Fibroblast of gingiva (primary cell): Measurements from ENCODE around the gene MTHFD1L.
A peak's percentile ranks its signal among the peaks of the same experiment; 100 is the strongest.
"Not testable (repeated sequence)": the region's sequence is repeated elsewhere in the genome, so short reads cannot be mapped to it uniquely, and the experiment has no call there.

Source experiments
- DNase-seq: peaks from one replicate; pipeline ENCODE4 v3.0.0-alpha.2; 2011; ENCODE audit warnings: low read depth

MTHFD1L gene

DNA sequence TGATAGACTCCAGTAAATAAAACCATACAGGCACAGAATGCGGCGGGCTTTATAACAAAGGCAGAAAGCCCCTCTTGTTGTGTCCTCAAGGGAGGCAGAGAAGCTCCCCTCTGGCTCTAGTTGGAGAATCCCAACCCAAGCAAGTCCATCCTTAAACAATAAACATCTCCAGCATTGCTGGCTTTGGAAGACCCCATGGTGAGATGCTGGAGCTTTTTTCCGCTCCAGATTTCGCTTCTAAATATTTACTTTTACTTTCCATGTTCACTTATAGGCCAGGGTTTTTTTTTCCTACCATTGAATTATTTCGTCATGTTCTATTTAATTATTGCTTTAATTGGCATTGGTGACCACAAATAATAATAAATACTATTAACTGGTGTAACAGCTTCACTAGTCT lies 176.2 kb downstream of the MTHFD1L start:
- DNase-seq = no peak

DNA sequence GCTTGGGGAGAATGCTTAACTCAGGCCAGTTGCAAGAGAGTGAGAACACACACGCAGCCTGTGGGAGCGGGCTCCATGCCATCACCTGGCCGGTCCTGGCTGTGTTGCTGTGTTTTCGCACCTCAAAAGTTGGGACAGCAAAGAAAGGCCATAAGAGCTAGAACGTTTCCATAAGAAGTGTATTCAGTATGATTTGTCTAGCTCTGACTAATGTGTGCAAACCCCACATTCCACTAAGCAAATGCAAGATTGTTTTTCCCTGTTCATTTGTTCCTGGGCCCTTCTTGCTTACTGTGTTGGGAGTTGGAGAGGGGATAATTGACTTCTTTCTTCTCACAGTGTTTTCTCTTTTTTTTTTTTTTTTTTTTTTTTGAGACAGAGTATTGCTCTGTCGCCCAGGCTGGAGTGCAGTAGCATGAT lies 177.4 kb downstream of the MTHFD1L start:
- DNase-seq = not testable (repeated sequence)

DNA sequence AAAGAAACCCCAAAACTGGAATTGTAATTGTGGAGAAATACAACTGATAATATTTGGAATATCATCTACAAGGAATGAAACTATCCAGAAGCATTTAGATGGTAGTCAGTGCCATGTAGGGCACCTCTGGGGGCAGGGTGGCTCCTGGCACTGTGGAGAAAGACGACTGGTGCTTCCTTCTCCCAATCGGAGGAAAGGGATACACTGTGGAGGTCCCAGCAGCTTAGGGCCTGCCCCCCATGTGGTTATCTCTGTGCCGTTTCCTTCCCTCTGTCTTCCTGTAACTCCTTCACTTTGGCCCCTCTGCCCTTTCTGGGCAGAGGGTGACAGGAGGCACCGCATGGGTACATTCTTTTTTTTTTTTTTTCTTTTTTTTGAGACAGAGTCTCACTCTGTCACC lies 178.4 kb downstream of the MTHFD1L start:
- DNase-seq = no peak

DNA sequence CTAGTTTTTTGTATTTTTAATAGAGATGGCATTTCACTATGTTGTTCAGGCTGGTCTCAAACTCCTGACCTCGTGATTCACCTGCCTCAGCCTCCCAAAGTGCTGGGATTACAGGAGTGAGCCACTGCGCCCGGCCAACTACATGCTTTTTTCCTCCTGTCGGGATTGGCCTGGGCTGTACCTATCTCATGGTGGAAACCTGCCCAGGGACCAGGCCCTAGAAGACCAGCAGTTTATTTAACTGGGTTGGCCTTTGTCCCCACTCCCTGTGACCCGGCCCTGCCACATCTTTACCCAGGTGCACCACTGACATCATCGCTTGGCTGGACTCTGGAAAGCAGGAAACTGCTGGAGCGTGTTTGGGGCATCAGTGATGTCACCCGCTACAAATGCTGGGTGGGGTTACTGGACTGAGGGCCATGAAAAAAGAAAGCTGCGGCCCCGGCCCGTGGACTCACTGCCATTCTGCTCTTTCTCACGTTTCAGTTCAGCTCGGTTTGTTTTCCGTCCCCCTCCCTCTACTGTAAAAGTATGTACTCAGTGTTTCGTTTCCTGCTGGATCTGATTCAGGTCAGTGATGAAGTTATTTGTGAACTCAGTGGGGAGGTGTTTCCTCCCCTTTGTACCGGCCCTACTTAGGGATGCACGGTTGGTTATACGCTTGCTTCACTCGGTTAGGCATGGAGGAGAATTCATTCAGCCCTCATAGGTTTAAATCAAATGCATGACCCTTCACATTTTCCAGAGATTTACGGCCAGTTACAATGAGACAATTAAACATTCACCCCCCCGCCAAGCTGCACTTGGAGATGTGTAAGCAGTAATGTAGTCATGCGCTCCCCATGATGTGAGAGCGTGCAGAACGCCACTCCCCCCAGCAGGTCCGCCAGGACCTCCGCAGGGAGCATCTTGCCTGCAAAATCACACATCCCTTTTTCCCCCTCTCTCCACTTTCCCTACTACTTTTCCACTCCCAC lies 179.3 kb downstream of the MTHFD1L start:
- DNase-seq = peak; percentile 57

- DNase-seq = not testable (repeated sequence)
Observed at GRCh38 chr6:151045511-151046222, 180.2 kb downstream of the MTHFD1L start.

DNA sequence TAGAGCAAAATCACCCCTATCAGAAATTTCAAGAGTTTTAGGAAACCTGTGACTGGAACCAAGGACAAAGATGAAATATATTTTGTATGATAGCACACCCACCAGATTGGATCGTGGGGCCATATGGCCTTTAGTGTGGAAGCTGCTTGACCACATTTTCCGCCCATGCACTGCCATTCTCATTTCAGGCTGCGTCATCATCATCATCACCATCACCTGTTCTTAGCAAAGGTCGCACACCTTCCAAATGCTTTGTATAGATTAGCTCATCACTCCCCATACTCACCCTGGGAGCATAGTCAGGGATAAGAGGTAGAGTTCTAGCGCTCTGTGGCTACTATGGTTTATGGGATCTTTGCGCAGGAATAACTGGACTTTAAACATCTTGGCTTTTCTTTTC lies 185.7 kb downstream of the MTHFD1L start:
- DNase-seq = no peak

DNA sequence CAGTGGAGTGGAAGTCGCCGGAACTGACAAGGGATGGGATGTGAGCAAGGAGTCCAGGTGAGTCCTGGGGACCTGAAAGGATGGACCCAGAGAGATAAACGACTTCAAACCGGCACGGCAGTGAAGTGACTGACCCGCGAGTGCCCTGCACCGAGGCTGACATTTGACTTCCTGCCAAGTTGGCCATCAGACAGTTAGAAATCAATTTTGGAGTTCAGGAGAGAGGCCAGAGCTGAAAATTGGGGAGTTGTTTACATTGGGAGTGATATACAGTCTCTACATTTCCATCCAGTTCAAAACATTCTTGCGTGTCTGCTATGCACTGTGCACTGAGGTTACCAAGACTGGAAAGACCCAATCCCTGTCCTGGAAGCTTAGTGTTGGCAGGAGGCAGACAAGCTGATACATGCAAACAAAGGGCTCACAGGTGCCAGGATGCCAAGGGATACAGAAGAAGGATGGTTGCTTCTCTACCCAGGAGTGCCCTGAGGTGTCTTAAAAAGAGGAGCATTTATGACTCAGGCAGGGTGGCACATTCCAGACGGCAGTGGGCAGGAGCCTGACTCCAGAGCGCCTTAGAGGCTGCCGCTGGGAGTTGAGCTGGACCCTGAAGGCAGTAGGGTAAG lies 186.6 kb downstream of the MTHFD1L start:
- no peak for DNase-seq

DNA sequence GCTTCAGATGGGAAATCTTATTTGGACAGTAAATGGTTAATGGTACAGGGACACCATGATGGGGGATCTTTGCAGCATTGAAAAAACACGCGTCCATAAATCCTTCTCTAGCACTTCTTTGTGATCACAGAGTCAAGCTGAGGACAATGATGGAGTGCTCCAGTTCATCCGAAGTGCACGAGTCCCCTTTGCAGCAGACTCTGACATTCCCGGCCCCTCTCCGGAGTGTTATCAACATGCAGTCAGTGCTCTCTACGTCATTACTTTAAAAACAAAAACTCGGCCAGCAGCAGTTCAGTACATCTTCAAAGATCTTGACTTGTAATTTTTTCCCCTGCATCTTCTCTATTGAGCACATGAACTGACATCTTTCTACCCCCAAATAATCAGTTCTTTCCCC lies 188.8 kb downstream of the MTHFD1L start:
- no peak for DNase-seq

DNA sequence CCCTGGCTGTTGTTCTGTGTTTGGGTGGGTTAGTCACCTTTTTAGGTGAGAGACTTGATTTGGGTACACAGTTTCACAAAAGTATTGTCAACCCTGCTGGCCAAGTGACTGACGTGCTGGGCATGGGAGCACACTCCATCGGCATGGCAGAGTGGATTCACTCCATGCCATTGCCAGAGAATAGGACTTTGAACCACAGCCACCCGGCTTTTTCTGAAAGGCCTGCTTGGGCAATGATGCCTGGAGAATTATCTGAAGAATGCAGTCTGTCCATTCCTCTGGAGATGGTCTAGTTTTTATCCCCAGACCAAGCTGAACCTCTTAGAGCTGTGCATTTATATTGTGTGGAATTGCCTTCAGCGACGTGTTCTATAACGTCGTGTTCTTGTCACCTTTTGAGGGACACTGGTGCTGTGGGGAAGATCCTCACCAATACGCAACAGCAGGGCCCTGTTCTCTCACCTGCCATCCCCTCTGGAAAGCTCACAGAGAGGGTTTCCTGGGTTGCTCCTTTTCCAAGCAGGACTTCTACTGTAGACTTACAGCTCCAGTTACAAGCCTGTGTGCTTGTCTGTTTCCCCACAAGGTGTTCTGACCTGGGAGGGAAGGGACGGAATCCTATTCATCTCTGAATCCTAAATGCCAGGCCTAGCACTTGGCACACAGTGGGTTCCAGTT lies 190.9 kb downstream of the MTHFD1L start:
- no peak for DNase-seq

DNA sequence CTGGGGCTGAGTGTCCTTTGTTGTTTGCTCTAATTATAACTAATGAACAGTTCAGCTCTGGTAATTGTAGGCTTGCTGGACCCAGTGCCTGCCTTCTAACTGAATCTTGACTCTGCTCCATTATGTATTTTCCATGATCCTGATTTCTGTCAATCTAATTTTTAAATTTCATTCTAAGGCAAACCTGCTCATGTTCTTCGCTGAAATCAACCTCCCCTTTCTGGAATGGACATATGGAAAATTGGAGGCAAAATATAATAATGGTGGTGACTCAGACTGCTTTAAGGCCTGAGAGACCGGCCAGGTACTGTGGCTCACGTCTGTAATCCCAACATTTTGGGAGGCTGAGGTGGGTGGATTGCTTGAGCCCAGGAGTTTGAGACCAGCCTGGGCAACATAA lies 191.6 kb downstream of the MTHFD1L start:
- DNase-seq = no peak

GRCh38 chr6:151058021-151058733 lies 192.7 kb downstream of the MTHFD1L start:
- DNase-seq = no peak

GRCh38 chr6:151059612-151060095 lies 194.2 kb downstream of the MTHFD1L start:
- DNase-seq = no peak

DNA sequence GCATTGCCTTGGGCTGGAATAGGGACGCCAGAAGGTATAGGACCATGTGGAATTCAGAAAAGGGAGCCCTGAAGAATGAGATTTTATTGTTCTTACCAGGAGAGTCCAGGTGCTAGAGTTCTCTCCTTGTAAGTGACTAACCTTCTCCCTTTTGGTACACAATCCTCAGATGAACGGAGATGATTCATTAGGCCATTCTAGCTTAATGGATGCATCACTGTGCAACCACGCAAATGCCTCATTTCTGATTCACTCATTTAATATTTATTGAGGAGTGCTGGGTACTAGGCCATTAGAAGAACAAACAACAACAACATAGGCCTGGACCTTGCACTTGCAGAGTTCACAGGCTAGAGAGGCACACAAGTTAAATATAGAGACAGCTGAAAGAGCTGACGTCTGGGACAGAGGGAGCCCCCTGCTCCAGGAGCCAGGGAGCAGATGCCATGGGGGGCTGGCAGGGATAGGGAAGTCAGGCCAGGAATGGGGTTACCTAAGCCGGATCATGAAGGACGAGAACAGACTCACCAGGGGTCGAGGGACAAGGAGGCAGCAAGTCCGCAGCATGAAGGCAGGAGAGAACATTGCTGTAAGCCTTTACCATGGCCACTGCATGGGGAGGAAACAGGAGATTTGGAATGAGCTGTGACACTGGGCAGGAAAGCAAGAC lies 194.7 kb downstream of the MTHFD1L start:
- peak; percentile 77 for DNase-seq

GRCh38 chr6:151060766-151061531 lies 195.4 kb downstream of the MTHFD1L start:
- DNase-seq = no peak

DNA sequence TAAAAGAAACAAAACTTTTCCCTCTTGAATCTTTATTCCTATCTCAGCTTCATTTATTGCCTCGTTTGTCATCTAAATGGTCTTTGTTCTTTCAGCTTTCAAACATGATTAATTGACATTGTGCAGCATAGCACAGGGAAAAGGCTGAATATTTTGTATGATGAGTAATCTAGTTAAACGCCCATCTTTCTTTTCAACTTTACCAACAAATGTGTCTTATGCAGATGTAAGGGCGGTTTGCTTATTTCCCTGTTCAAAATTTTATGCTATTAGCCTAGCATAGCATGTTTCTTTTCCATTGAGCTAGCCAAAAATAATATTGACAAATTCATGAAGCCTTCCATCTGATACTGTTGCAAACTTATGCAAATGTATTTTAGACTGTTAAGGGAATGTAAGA lies 197.8 kb downstream of the MTHFD1L start:
- peak; percentile 87 for DNase-seq

DNA sequence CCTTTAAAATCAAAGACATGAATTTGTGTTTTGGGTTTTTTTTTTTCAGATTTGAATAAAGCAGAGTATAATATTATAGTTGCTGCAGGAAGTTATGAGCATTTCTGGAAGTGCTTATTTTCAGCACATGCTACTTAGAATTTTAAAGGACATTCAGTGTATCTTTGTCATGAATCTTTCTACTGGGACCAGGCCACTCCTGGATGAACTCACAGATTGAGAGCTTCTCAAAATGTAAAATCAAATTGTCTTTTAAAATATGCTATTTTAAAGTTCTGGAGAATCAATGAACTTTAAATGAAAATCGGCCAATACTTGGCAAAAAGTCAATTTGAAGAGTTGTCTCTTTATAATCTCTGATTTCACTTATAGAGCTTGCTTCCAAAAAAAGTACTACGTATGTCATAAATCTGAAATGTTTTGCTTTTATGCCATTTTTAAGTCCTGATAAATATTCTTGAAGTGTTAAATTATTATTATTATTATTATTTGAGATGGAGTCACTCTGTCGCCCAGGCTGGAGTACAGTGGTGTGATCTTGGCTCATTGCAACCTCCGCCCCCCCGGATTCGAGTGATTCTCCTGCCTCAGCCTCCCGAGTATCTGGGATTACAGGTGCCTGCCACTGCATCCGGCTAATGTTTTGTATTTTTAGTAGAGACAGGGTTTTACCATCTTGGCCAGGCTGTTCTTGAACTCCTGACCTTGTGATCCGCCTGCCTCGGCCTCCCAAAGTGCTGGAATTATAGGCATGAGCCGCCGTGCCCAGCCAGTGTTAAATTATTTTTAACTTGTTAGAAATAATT lies 198.5 kb downstream of the MTHFD1L start:
- DNase-seq = no peak

DNA sequence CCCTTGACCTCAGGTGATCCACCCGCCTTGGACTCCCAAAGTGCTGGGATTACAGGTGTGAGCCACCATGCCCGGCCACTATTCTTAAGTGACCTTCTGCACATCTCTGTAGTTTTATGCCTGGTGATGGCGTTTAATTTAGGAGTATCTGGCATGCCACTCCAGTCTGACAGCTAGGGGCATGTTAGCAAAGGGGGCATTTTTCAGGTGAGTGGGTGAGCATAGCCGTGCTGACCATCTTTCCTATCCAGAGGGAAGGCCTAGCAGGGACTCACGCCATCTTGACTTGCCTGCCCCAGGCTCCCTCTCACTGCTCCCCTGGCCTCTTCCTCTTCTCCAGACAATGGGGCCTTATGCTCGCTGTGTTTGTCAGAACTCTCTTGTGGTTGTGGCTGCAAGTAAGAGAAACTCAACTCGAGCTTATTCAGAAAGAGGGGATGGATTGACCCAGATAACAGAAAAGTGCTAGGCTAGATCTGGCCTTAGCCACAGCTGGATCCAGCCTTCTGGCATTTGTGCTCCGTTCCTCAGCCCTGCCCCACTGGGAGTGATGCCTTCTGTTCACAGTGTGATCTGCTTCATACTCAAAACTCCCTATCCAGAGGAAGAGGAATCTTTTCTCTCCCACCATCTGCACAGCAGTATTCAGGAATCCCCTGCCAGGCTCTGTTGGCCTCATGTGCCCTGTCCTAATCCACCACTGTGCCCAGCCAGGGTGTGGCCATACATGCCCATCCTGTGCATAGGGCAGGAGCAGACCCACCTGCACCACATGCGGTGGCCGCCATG lies 199.7 kb downstream of the MTHFD1L start:
- DNase-seq = no peak
